Fibroblast of skin of right biceps (primary cell): ENCODE measurements around the gene CACNA2D4.

ENCODE experiments used
- DNase-seq: peaks from one replicate; pipeline ENCODE4 v3.0.0-alpha.2; 2013

The CACNA2D4 gene

GRCh38 chr12:1811281-1811947 is 107.0 kb downstream of the CACNA2D4 start:
- DNase-seq: no peak

DNA sequence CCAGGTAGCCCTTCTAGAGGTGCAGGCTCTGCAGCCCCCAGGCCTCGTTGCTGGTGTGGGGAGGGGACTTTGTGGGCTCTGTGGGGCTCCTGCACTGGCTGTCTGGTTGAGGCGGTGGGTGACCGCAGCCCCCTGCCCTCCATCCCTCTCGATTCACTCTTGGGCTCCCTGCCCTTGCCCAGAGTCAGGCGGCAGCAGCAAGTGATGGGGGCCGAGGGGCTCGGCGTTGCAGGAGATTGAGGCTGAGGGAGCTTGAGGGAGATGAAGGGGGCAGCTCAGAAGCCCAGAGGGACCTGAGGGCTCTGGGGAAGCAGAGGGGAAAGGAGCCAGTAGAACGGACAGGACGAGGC is 107.5 kb downstream of the CACNA2D4 start:
- no peak for DNase-seq

GRCh38 chr12:1810201-1810930 is 108.1 kb downstream of the CACNA2D4 start:
- DNase-seq: no peak

DNA sequence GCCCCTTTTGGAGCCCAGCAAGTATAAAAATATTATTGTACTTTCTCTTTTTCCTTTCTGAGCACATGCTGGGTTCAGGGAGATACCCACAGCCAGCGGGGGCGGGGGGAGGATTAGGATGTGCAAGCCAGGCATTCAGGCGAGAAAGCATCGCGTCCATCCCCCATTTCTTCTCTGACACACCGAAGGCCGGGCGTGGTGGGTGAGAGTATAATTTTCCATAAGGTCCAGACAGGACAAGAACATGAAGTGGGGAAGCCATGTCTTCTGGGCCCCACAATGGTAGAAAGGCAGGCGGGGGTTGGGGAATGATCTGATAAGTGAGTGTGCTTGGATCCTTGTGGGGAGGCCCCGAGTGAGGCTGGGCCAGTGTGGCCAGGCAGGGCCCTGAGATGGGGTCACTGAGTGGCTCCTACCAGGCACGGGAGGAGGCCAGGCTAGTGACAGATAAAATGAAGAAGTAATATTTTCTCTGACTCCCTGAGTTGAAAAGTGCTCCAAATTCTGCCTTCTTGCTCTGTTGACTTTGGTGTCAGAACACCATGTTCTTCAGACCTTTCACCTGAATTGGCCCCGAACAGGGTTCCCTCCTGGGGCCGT is 108.8 kb downstream of the CACNA2D4 start:
- no peak for DNase-seq

- no peak for DNase-seq
These were observed 109.5 kb downstream of the CACNA2D4 start for GRCh38 chr12:1808798-1809480.

- DNase-seq: no peak
These were observed 110.2 kb downstream of the CACNA2D4 start for GRCh38 chr12:1808036-1808797.

GRCh38 chr12:1807087-1807860 is 111.2 kb downstream of the CACNA2D4 start:
- DNase-seq: no peak

GRCh38 chr12:1806301-1807086 is 112.0 kb downstream of the CACNA2D4 start:
- DNase-seq: no peak

DNA sequence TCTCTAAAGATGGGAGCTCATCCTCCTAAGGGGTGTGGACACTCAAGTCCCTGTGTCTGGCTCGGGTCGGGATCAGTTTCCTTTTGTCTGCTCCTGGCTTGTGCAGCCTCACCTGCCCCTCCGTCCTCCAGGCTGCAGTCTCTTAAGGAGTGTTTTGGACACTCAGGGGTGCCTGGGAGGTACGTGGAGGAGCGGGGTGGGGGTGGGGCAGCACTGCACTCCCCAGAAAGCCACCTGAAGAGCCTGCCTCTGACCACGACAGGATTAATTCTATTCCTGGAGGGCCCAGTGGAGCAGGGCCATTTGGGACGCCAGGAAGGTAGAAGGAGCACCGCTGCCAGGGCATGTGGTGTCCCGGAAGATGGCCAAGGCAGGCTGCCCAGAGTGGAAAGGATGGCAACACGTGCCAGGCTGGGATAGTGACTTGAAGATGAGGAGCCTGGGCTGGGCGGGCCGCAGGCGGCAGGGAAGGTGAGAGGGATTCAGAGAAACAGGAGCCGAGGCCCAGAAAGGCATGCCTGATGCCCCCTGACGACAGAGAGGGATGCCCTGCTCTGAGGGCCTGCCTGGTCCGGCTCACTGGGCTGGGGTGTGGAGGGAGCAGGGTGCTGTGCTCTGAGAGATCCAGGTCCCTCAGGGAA is 112.9 kb downstream of the CACNA2D4 start:
- DNase-seq: no peak

GRCh38 chr12:1804545-1805332 is 113.7 kb downstream of the CACNA2D4 start:
- DNase-seq: peak; percentile 94

- no peak for DNase-seq
These were observed 114.7 kb downstream of the CACNA2D4 start for GRCh38 chr12:1803736-1804135.

- peak; percentile 21 for DNase-seq
These were observed 117.0 kb downstream of the CACNA2D4 start for GRCh38 chr12:1801303-1801975.

- DNase-seq: peak; percentile 64
These were observed 117.8 kb downstream of the CACNA2D4 start for GRCh38 chr12:1800401-1801302.

DNA sequence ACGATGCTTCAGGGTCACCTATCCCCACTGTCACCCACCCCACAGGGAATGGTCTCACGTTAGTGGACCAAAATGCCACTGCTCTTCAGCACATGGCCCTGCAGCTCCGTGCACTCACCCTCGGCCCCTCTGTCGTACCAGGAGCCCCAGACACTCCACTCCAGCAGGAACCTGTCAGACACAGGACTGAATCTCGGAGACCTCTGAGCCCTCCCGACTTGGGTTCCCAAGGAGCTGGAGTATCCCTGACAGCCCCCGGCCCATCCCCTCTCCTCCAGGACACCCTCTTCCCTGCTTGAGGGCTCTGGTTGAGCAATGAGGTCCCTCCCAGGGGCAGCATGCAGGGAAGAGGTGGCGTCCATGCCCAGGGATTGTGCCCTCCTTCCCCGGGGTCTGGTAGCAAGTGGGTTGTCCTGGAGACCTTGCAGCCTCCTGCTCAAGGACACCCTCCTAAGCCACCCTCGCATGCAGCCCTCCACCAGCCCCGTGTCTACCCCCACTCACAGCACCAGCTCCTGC is 118.5 kb downstream of the CACNA2D4 start:
- DNase-seq: no peak

- DNase-seq: no peak
These were observed 119.2 kb downstream of the CACNA2D4 start for GRCh38 chr12:1799051-1799881.

- no peak for DNase-seq
These were observed 119.8 kb downstream of the CACNA2D4 start for GRCh38 chr12:1798641-1799020.
